ENCODE measurements around the gene RAB40AL. TPM values are rescaled to one million over a fixed set of nuclear protein-coding genes. Genes with fewer than 3 reads are reported as not detected.
"Not testable (repeated sequence)": the region's sequence is repeated elsewhere in the genome, so short reads cannot be mapped to it uniquely, and the experiment has no call there.

Gene RAB40AL
- 0.32 TPM for total RNA-seq
- long read RNA-seq = 0 reads

GRCh38 chrX:102936972-102937371 is at the start of gene RAB40AL:
RAB40AL (plus strand) TSS chrX:102937272; CDS start chrX:102937319, 47 bp downstream.
- intact Hi-C loops (cut with DNase I); DNase-seq (ENCODE audit: low spot score): not testable (repeated sequence)

GRCh38 chrX:102887687-102888086 is 49.4 kb upstream of the RAB40AL start:
- intact Hi-C loops (cut with DNase I) = no loop called here
- DNase-seq (ENCODE audit: low spot score) = no peak

GRCh38 chrX:102892103-102892502 is 45.0 kb upstream of the RAB40AL start:
- DNase-seq (ENCODE audit: low spot score) = no peak
- intact Hi-C loops (cut with DNase I) = no loop called here

GRCh38 chrX:102899940-102900916 is 36.8 kb upstream of the RAB40AL start:
- intact Hi-C loops (cut with DNase I) = no loop called here
- DNase-seq (ENCODE audit: low spot score) = no peak

- DNase-seq (ENCODE audit: low spot score) = no peak
Measured at GRCh38 chrX:102902355-102902754, 34.7 kb upstream of the RAB40AL start.

GRCh38 chrX:102930990-102931756 is 5.9 kb upstream of the RAB40AL start:
- intact Hi-C loops (cut with DNase I) = no loop called here
- no peak for DNase-seq (ENCODE audit: low spot score)

More at GRCh38 chrX:102902355-102902754, 34.7 kb upstream of the RAB40AL start:
- intact Hi-C loops (cut with DNase I) = no loop called here

- no peak for DNase-seq (ENCODE audit: low spot score)
- intact Hi-C loops (cut with DNase I) = no loop called here
Measured at GRCh38 chrX:102934624-102935023, 2.4 kb upstream of the RAB40AL start.

- no peak for DNase-seq (ENCODE audit: low spot score)
- intact Hi-C loops (cut with DNase I) = loop anchor here (5.0 kb wide), 2 partner anchors 206 to 226 kb away; no protein-coding TSS in a partner anchor
Measured at GRCh38 chrX:102950908-102951866, 14.1 kb downstream of the RAB40AL start.

- DNase-seq (ENCODE audit: low spot score) = no peak
- intact Hi-C loops (cut with DNase I) = no loop called here
Measured at GRCh38 chrX:102957751-102958150, 20.7 kb downstream of the RAB40AL start.

- intact Hi-C loops (cut with DNase I) = no loop called here
Measured at GRCh38 chrX:102958794-102959193, 21.7 kb downstream of the RAB40AL start.

GRCh38 chrX:102959471-102959870 is 22.4 kb downstream of the RAB40AL start:
- no peak for DNase-seq (ENCODE audit: low spot score)
- intact Hi-C loops (cut with DNase I) = no loop called here

More at GRCh38 chrX:102958794-102959193, 21.7 kb downstream of the RAB40AL start:
- no peak for DNase-seq (ENCODE audit: low spot score)

GRCh38 chrX:102963955-102964354 is 26.9 kb downstream of the RAB40AL start:
- intact Hi-C loops (cut with DNase I) = loop anchor here (5.0 kb wide), 1 partner anchor 203 kb away; no protein-coding TSS in a partner anchor
- DNase-seq (ENCODE audit: low spot score) = no peak

- no peak for DNase-seq (ENCODE audit: low spot score)
- intact Hi-C loops (cut with DNase I) = loop anchor here (5.0 kb wide), 1 partner anchor 202 kb away; no protein-coding TSS in a partner anchor
Measured at GRCh38 chrX:102964940-102965339, 27.9 kb downstream of the RAB40AL start.

- intact Hi-C loops (cut with DNase I) = no loop called here
Measured at GRCh38 chrX:102966701-102967100, 29.6 kb downstream of the RAB40AL start.

GRCh38 chrX:102968216-102968615 is 31.1 kb downstream of the RAB40AL start:
- intact Hi-C loops (cut with DNase I) = no loop called here
- no peak for DNase-seq (ENCODE audit: low spot score)

More at GRCh38 chrX:102966701-102967100, 29.6 kb downstream of the RAB40AL start:
- no peak for DNase-seq (ENCODE audit: low spot score)

- DNase-seq (ENCODE audit: low spot score); intact Hi-C loops (cut with DNase I): not testable (repeated sequence)
Measured at GRCh38 chrX:102971536-102971935, 34.5 kb downstream of the RAB40AL start.

GRCh38 chrX:102975016-102975415 is 37.9 kb downstream of the RAB40AL start:
- intact Hi-C loops (cut with DNase I) = no loop called here

GRCh38 chrX:102976286-102976685 is 39.2 kb downstream of the RAB40AL start:
- no peak for DNase-seq (ENCODE audit: low spot score)
- intact Hi-C loops (cut with DNase I) = no loop called here

More at GRCh38 chrX:102975016-102975415, 37.9 kb downstream of the RAB40AL start:
- DNase-seq (ENCODE audit: low spot score) = no peak

All from cardiac septum (tissue), 1 donor.